Testis (tissue), 2 donors: Measurements from ENCODE around the gene RAB11FIP3.

Source experiments
- POLR2A ChIP-seq: fragments of 450-650 bp; IDR thresholded peaks from one replicate; pipeline ENCODE4 v1.6.1; 2017; ENCODE audit warnings: antibody characterized with exemption, mild to moderate bottlenecking, moderate library complexity
- TF ChIP-seq, protein P1 (sequence below), 3 experiments: fragments of 450-650 bp in 2 of 3; fragments of 200-600 bp in 1 of 3; sonication (generic) in 1 of 3; IDR thresholded peaks; one replicate each; pipeline ENCODE4 v1.5.1; 2016 to 2019; ENCODE audit warnings: antibody characterized with exemption in 3 of 3, mild to moderate bottlenecking in 2 of 3, moderate library complexity in 1 of 3

DNA sequence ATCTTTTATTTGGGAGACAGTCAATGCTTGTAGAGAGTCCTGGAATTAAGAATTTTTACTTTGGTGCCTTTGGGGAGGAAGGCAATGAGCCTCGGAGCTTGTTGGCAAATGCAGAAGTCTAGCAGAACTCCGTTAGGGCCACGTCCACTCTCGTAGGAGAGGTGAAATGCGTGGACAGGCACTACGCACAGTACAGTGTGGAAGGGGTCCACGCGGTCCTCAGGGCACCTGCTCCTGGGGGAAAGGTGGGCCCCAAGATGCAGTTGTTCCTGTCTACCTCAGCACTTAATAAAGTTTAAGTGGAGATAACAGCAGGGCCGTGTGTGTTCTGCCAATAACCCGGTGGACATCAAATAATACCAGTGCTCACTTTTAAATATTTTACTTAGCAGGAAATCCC is 1.8 kb downstream of the RAB11FIP3 start:
- TF ChIP-seq, protein P1, sequence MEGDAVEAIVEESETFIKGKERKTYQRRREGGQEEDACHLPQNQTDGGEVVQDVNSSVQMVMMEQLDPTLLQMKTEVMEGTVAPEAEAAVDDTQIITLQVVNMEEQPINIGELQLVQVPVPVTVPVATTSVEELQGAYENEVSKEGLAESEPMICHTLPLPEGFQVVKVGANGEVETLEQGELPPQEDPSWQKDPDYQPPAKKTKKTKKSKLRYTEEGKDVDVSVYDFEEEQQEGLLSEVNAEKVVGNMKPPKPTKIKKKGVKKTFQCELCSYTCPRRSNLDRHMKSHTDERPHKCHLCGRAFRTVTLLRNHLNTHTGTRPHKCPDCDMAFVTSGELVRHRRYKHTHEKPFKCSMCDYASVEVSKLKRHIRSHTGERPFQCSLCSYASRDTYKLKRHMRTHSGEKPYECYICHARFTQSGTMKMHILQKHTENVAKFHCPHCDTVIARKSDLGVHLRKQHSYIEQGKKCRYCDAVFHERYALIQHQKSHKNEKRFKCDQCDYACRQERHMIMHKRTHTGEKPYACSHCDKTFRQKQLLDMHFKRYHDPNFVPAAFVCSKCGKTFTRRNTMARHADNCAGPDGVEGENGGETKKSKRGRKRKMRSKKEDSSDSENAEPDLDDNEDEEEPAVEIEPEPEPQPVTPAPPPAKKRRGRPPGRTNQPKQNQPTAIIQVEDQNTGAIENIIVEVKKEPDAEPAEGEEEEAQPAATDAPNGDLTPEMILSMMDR (IDR thresholded peaks at IDR 0.05) = no peak
- TF ChIP-seq POLR2A = no peak
